ENCODE measurements around the gene TOMT. TPM values are rescaled to one million over a fixed set of nuclear protein-coding genes. Genes with fewer than 3 reads are reported as not detected.
A peak's percentile ranks its signal among the peaks of the same experiment; 100 is the strongest.

Gene TOMT, protein sequence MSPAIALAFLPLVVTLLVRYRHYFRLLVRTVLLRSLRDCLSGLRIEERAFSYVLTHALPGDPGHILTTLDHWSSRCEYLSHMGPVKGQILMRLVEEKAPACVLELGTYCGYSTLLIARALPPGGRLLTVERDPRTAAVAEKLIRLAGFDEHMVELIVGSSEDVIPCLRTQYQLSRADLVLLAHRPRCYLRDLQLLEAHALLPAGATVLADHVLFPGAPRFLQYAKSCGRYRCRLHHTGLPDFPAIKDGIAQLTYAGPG
- total RNA-seq, result not detected

DNA sequence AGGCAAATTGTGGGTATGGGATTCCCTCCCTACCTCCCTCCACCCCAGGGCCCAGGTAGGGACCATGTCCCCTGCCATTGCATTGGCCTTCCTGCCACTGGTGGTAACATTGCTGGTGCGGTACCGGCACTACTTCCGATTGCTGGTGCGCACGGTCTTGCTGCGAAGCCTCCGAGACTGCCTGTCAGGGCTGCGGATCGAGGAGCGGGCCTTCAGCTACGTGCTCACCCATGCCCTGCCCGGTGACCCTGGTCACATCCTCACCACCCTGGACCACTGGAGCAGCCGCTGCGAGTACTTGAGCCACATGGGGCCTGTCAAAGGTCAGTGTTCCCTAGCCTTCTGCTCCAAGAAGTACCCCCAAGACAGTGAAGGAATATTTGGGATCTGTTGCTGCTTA lies at the start of gene TOMT:
Gene TOMT, plus strand, starts transcription at position 37 of the 400 bp plus-strand sequence. Its CDS starts 28 bp downstream, at position 65.
- Histone ChIP-seq H3K4me1 (peaks cover 29% of the 10 kb centered on the region), H3K27me3 (no peaks in the 10 kb centered on the region), H3K36me3 (peaks cover 28% of the 10 kb centered on the region), H3K27ac (no peak within 1 kb of the TSS), H3K9me3 (no peaks in the 10 kb centered on the region), H3K4me3 (no peak within 1 kb of the TSS)
- DNase-seq (ENCODE audit: low spot score in 2 of 2), result no peak
- WGBS, result 85% methylated on average over 6 of the region's 14 CpGs
- TF ChIP-seq, protein P1, sequence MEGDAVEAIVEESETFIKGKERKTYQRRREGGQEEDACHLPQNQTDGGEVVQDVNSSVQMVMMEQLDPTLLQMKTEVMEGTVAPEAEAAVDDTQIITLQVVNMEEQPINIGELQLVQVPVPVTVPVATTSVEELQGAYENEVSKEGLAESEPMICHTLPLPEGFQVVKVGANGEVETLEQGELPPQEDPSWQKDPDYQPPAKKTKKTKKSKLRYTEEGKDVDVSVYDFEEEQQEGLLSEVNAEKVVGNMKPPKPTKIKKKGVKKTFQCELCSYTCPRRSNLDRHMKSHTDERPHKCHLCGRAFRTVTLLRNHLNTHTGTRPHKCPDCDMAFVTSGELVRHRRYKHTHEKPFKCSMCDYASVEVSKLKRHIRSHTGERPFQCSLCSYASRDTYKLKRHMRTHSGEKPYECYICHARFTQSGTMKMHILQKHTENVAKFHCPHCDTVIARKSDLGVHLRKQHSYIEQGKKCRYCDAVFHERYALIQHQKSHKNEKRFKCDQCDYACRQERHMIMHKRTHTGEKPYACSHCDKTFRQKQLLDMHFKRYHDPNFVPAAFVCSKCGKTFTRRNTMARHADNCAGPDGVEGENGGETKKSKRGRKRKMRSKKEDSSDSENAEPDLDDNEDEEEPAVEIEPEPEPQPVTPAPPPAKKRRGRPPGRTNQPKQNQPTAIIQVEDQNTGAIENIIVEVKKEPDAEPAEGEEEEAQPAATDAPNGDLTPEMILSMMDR (IDR thresholded peaks at IDR 0.05), result no peak
- TF ChIP-seq EP300 (IDR thresholded peaks at IDR 0.05) (no peak), POLR2AphosphoS5 (IDR thresholded peaks at IDR 0.05) (no peak), POLR2A (IDR thresholded peaks at IDR 0.05) (no peak)

DNA sequence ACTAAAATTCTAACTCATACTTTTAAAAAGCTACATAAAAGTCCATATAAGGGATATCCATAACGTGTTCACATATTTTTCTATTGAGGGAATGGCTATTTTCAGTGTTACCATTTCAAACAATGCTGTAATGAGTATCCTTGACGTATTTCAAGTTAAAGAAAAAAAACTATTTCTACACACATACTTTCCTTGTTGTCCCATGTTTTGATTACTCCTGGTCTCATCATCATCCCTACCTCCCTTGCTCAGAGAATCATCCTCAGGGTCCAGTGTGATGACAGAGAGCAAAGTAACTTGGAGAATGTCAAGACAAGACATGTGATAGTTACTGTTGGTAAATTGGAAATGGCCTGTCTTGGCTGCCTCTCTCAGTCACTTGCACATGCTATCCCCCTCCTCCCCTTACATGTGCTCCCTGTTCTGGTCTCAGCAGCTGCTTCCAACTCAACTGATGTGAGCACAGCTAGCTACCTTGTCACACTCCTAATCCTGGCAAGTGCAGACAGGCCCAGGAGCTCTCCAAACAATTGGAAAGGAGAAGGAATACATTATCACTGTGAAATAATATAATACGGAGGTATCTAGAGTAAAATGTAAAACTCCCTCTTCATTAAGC lies 47.2 kb upstream of the TOMT start:
- Histone ChIP-seq H3K4me1 (peaks cover 9% of the 10 kb centered on the region), H3K4me3 (no peak overlapping the region), H3K27me3 (no peaks in the 10 kb centered on the region), H3K36me3 (peaks cover 6% of the 10 kb centered on the region), H3K9me3 (no peaks in the 10 kb centered on the region), H3K27ac (no peak overlapping the region)
- no peak for TF ChIP-seq EP300 (IDR thresholded peaks at IDR 0.05)
- TF ChIP-seq, protein P1 (IDR thresholded peaks at IDR 0.05), result no peak
- TF ChIP-seq POLR2A (IDR thresholded peaks at IDR 0.05), result no peak
- TF ChIP-seq POLR2AphosphoS5 (IDR thresholded peaks at IDR 0.05), result no peak
- 53% methylated on average over 3 of the region's 3 CpGs for WGBS
- no peak for DNase-seq (ENCODE audit: low spot score in 2 of 2)

DNA sequence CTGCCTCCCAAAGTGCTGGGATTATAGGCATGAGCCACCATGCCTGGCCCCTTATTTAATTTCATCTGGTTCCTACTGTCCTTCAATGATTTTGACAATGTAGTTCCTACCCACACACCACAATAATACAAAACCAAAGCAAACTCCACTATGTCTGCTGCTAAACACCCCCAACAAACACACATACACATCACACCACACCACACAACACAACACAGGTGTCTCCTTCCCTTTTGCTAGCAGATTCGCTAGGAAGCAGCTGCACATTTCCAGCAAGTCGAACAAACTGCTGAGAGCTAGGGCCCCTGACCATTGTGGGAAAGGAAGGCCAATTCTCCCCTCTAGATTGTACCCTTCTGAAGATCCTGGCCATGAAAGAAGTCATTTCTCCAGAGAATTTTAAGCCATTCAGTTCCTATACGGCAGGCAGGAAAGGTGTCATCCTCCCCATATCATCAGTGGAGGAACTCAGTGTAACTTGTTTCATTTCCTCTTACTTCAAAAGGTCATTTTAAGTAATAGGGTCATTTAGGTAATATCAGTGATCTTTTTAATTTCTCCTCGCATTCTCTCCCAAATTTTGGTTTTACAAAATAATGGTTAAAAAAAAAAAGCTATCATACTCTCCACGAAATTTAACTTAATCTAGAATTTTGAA lies 43.9 kb upstream of the TOMT start:
- Histone ChIP-seq H3K4me3 (no peak overlapping the region), H3K27me3 (no peaks in the 10 kb centered on the region), H3K4me1 (peaks cover 16% of the 10 kb centered on the region), H3K9me3 (no peaks in the 10 kb centered on the region), H3K36me3 (peaks cover 10% of the 10 kb centered on the region), H3K27ac (no peak overlapping the region)
- WGBS, result 92% methylated on average over 5 of the region's 5 CpGs
- no peak for DNase-seq (ENCODE audit: low spot score in 2 of 2)
- TF ChIP-seq, protein P1 (IDR thresholded peaks at IDR 0.05), result no peak
- TF ChIP-seq EP300 (IDR thresholded peaks at IDR 0.05), result no peak
- no peak for TF ChIP-seq POLR2A (IDR thresholded peaks at IDR 0.05)

DNA sequence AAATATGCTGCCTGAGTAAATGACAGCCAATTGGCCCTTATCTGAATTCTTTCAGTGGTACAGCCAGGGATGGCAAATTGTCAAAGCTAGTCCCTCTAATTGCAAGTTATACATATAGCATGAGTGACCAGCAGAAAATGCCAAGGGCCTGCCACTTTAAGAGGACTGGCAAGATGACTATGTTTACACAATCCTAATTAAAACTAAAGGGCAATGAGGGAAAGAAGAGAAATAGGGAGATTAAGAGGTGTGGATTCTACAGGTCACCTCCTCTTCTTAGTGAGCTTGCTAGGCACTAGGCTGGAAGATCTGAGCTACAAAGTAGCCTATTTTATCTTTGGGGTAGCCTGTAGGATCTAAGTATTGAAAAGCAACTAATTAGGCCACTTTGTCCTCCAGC lies 38.9 kb upstream of the TOMT start:
- Histone ChIP-seq H3K27ac (peak overlapping the region; percentile 44), H3K36me3 (peaks cover 10% of the 10 kb centered on the region), H3K4me3 (no peak overlapping the region), H3K9me3 (no peaks in the 10 kb centered on the region), H3K4me1 (peaks cover 54% of the 10 kb centered on the region), H3K27me3 (no peaks in the 10 kb centered on the region)
- DNase-seq (ENCODE audit: low spot score in 2 of 2), result no peak
- TF ChIP-seq EP300 (IDR thresholded peaks at IDR 0.05) (no peak), POLR2A (IDR thresholded peaks at IDR 0.05) (no peak), POLR2AphosphoS5 (IDR thresholded peaks at IDR 0.05) (no peak)
- TF ChIP-seq, protein P1 (IDR thresholded peaks at IDR 0.05), result no peak

DNA sequence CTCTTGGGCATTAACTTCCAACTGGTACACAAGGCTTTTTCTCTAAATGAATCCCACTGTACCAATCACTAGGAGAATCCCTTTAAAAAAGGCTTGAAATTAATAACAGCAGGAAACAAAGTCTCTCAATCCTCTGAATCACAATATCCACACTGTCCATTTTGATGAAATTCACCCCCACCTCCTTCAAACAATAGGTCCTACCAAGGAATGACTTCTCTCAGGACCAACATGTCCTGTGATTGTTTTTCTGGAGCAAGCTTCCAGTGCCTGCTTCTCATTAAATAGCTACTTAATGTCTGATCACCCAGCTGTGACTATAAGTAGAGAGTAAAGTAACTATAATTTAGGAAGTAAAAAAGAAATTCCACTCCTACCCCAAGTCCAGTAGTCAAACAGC lies 38.5 kb upstream of the TOMT start:
- Histone ChIP-seq H3K27ac (peak overlapping the region; percentile 44), H3K4me3 (no peak overlapping the region), H3K9me3 (no peaks in the 10 kb centered on the region), H3K36me3 (peaks cover 9% of the 10 kb centered on the region), H3K4me1 (peaks cover 58% of the 10 kb centered on the region), H3K27me3 (no peaks in the 10 kb centered on the region)
- TF ChIP-seq, protein P1 (IDR thresholded peaks at IDR 0.05), result no peak
- TF ChIP-seq POLR2A (IDR thresholded peaks at IDR 0.05), result no peak
- no peak for TF ChIP-seq EP300 (IDR thresholded peaks at IDR 0.05)
- no peak for TF ChIP-seq POLR2AphosphoS5 (IDR thresholded peaks at IDR 0.05)
- no peak for DNase-seq (ENCODE audit: low spot score in 2 of 2)

Measured in suprapubic skin (tissue), 4 donors.